Esophagus squamous epithelium (tissue), 4 donors: Measurements from ENCODE around the gene NEFH.

Experiments used
- POLR2A ChIP-seq, 4 donors: fragments of 450-650 bp; IDR thresholded peaks; one replicate each; pipeline ENCODE4 v1.6.1; 2017; ENCODE audit warnings: antibody characterized with exemption in 4 of 4, mild to moderate bottlenecking in 4 of 4, moderate library complexity in 3 of 4
- TF ChIP-seq, protein P1 (sequence below), 6 experiments: fragments of 450-650 bp in 4 of 6; fragments of 200-600 bp in 2 of 6; sonication (generic) in 2 of 6; IDR thresholded peaks; one replicate each; pipeline ENCODE4 v1.5.1; 2016 to 2019; ENCODE audit warnings: antibody characterized with exemption in 6 of 6, mild to moderate bottlenecking in 4 of 6, moderate library complexity in 4 of 6

GRCh38 chr22:29510542-29510941 is 30.5 kb downstream of the NEFH start:
- no peak for TF ChIP-seq POLR2A (IDR thresholded peaks at IDR 0.05)
- TF ChIP-seq, protein P1, sequence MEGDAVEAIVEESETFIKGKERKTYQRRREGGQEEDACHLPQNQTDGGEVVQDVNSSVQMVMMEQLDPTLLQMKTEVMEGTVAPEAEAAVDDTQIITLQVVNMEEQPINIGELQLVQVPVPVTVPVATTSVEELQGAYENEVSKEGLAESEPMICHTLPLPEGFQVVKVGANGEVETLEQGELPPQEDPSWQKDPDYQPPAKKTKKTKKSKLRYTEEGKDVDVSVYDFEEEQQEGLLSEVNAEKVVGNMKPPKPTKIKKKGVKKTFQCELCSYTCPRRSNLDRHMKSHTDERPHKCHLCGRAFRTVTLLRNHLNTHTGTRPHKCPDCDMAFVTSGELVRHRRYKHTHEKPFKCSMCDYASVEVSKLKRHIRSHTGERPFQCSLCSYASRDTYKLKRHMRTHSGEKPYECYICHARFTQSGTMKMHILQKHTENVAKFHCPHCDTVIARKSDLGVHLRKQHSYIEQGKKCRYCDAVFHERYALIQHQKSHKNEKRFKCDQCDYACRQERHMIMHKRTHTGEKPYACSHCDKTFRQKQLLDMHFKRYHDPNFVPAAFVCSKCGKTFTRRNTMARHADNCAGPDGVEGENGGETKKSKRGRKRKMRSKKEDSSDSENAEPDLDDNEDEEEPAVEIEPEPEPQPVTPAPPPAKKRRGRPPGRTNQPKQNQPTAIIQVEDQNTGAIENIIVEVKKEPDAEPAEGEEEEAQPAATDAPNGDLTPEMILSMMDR (IDR thresholded peaks at IDR 0.05), result no peak
